Cardiac fibroblast (primary cell): ENCODE data around the gene TATDN2.

Experiments
- DNase-seq, 2 donors: peaks; one replicate each; pipeline versions ENCODE4 v3.0.0 to v3.0.0-alpha.2; 2010; ENCODE audit warnings: low read depth in 2 of 2
- H3K4me3 ChIP-seq, 2 donors: replicated peaks in 1 of 2; 1 replicate in 1 of 2; 2 replicates in 1 of 2; pipeline ENCODE4 v1.5.1; 2011; ENCODE audit warnings: low read depth in 2 of 2, low read length in 2 of 2, mild to moderate bottlenecking in 2 of 2, moderate library complexity in 1 of 2
- CTCF ChIP-seq: IDR thresholded peaks from one replicate; pipeline ENCODE4 v1.5.1; 2011; ENCODE audit warnings: low read depth, mild to moderate bottlenecking, low read length, inconsistent platforms

The TATDN2 gene

GRCh38 chr3:10285272-10286132, 37.2 kb downstream of the TATDN2 start:
- no peak for DNase-seq
- TF ChIP-seq CTCF, result no peak
- H3K4me3 ChIP-seq, result no peak overlapping the region

- no peak for DNase-seq
- TF ChIP-seq CTCF, result no peak
- H3K4me3 ChIP-seq, result no peak overlapping the region
Measured at GRCh38 chr3:10286133-10286524, 37.9 kb downstream of the TATDN2 start.

GRCh38 chr3:10286596-10287295, 38.5 kb downstream of the TATDN2 start:
- H3K4me3 ChIP-seq, result no peak overlapping the region
- TF ChIP-seq CTCF, result peak; percentile 47
- peak; percentile 54 to 81 for DNase-seq

GRCh38 chr3:10287936-10288574, 39.8 kb downstream of the TATDN2 start:
- H3K4me3 ChIP-seq, result no peak overlapping the region
- no peak for DNase-seq
- TF ChIP-seq CTCF, result no peak

- no peak for TF ChIP-seq CTCF
- no peak overlapping the region for H3K4me3 ChIP-seq
- no peak for DNase-seq
Measured at GRCh38 chr3:10288575-10288960, 40.3 kb downstream of the TATDN2 start.

GRCh38 chr3:10289077-10289476, 40.8 kb downstream of the TATDN2 start:
- no peak for TF ChIP-seq CTCF
- no peak for DNase-seq
- H3K4me3 ChIP-seq, result no peak overlapping the region
